GM23338 (cell line): ENCODE measurements around the gene MAP2K5. TPM values are rescaled to one million over a fixed set of nuclear protein-coding genes. Genes with fewer than 3 reads are reported as not detected.

ENCODE experiments used
- ATAC-seq: fragments of 200-7000 bp; cut with Tn5 transposase; 3 replicates; pipeline ENCODE4 v1.9.1; 2020
- DNase-seq: peaks from one replicate; pipeline ENCODE4 v3.0.0-alpha.2; 2015; ENCODE audit warnings: low spot score
- H2AFZ ChIP-seq: fragments of 200-600 bp; sonication (generic); 2 replicates; pipeline ENCODE4 v1.8.0; 2016; ENCODE audit warnings: antibody characterized with exemption, mild to moderate bottlenecking, moderate library complexity
- H3F3A ChIP-seq: fragments of 200-600 bp; sonication (generic); replicated peaks from 2 replicates; pipeline ENCODE4 v1.8.0; 2017; ENCODE audit warnings: antibody characterized with exemption, mixed run types, low read depth
- H3K27ac ChIP-seq: fragments of 200-600 bp; sonication (generic); 2 replicates; pipeline ENCODE4 v1.6.1; 2016; ENCODE audit warnings: low read depth
- H3K27me3 ChIP-seq: fragments of 200-600 bp; sonication (generic); 2 replicates; pipeline ENCODE4 v1.8.0; 2016; ENCODE audit warnings: mild to moderate bottlenecking, mixed run types, moderate library complexity; ENCODE audit not compliant: insufficient read depth
- H3K36me3 ChIP-seq: fragments of 200-600 bp; sonication (generic); 2 replicates; pipeline ENCODE4 v1.8.0; 2016; ENCODE audit warnings: mild to moderate bottlenecking; ENCODE audit not compliant: insufficient read depth
- H3K4me1 ChIP-seq: fragments of 200-600 bp; sonication (generic); 2 replicates; pipeline ENCODE4 v1.8.0; 2016; ENCODE audit warnings: mild to moderate bottlenecking, moderate library complexity; ENCODE audit not compliant: insufficient read depth
- H3K4me2 ChIP-seq: fragments of 200-600 bp; sonication (generic); 2 replicates; pipeline ENCODE4 v1.7.1; 2017; ENCODE audit warnings: mixed run types
- H3K4me3 ChIP-seq: fragments of 200-600 bp; sonication (generic); 2 replicates; pipeline ENCODE4 v1.6.1; 2016; ENCODE audit warnings: mixed run types
- H3K79me2 ChIP-seq: fragments of 200-600 bp; sonication (generic); replicated peaks from 2 replicates; pipeline ENCODE4 v1.8.0; 2017; ENCODE audit warnings: mild to moderate bottlenecking; ENCODE audit not compliant: insufficient read depth
- H3K9me2 ChIP-seq: fragments of 200-600 bp; sonication (generic); 2 replicates; pipeline ENCODE4 v1.8.0; 2017; ENCODE audit not compliant: insufficient read depth
- H4K20me1 ChIP-seq: fragments of 200-600 bp; sonication (generic); replicated peaks from 2 replicates; pipeline ENCODE4 v1.8.0; 2017; ENCODE audit warnings: mild to moderate bottlenecking; ENCODE audit not compliant: insufficient read depth
- H3K27ac Mint-ChIP-seq: 2 replicates; pipeline ENCODE4 v1.8.0; 2020; ENCODE audit warnings: inconsistent platforms, mild to moderate bottlenecking, moderate library complexity, mixed read lengths
- H3K27me3 Mint-ChIP-seq: 3 replicates; pipeline ENCODE4 v1.8.0; 2022; ENCODE audit warnings: low read depth, mild to moderate bottlenecking, moderate library complexity, mixed read lengths, inconsistent platforms; ENCODE audit not compliant: insufficient read depth, poor library complexity
- H3K36me3 Mint-ChIP-seq: 3 replicates; pipeline ENCODE4 v1.8.0; 2021; ENCODE audit warnings: low read depth, mild to moderate bottlenecking, inconsistent platforms, moderate library complexity, mixed read lengths
- H3K4me1 Mint-ChIP-seq: 3 replicates; pipeline ENCODE4 v1.8.0; 2020; ENCODE audit warnings: mild to moderate bottlenecking, inconsistent platforms, mixed read lengths
- H3K4me3 Mint-ChIP-seq: 3 replicates; pipeline ENCODE4 v1.8.0; 2021; ENCODE audit warnings: moderate library complexity, mild to moderate bottlenecking, inconsistent platforms, mixed read lengths
- H3K9me3 Mint-ChIP-seq: 3 replicates; pipeline ENCODE4 v1.8.0; 2020; ENCODE audit warnings: moderate library complexity, mild to moderate bottlenecking, inconsistent platforms, mixed read lengths
- CREB1 ChIP-seq: fragments of 250-450 bp; sonication (Bioruptor Pico); IDR thresholded peaks from 2 replicates; pipeline ENCODE4 v1.5.0; 2020; ENCODE audit warnings: low read depth, mild to moderate bottlenecking, moderate library complexity
- EZH2phosphoT487 ChIP-seq: fragments of 200-600 bp; sonication (generic); IDR thresholded peaks from one replicate; pipeline ENCODE4 v1.8.1; 2018; ENCODE audit warnings: antibody characterized with exemption; ENCODE audit not compliant: unreplicated experiment
- JUNB ChIP-seq: IDR thresholded peaks from one replicate; pipeline ENCODE4 v1.6.1; 2016; ENCODE audit warnings: antibody characterized with exemption; ENCODE audit not compliant: unreplicated experiment
- NANOG ChIP-seq: IDR thresholded peaks from 2 replicates; pipeline ENCODE4 v1.6.1; 2016; ENCODE audit warnings: antibody characterized with exemption, borderline replicate concordance
- STAT1 ChIP-seq: IDR thresholded peaks from one replicate; pipeline ENCODE4 v1.6.1; 2016; ENCODE audit warnings: antibody characterized with exemption; ENCODE audit not compliant: unreplicated experiment
- polyA plus RNA-seq: library from polyadenylated mRNA; unstranded; fragments of >200 nt; fragmentation: Nextera tagmentation; extraction: Ambion mirVana; gene quantifications from 2 replicates; pipeline ENCODE4 v1.2.1, GENCODE V29; 2016
- total RNA-seq: library from RNA; depleted of rRNA; stranded (reverse); fragments of >200 nt; shearing (Covaris generic); gene quantifications from 2 replicates; pipeline ENCODE4 v1.2.3, GENCODE V29; 2014
- TF ChIP-seq, protein P1 (sequence below), 2 experiments: fragments of 200-600 bp in 1 of 2; sonication (generic) in 1 of 2; conservative IDR thresholded peaks; 2 replicates each; pipeline versions ENCODE4 v1.5.1 to v1.6.1; 2016 to 2017; ENCODE audit warnings: antibody characterized with exemption in 2 of 2, low read depth in 2 of 2, mild to moderate bottlenecking in 2 of 2, moderate library complexity in 1 of 2
- TF ChIP-seq, protein P2 (sequence below): IDR thresholded peaks from one replicate; pipeline ENCODE4 v1.6.1; 2018; ENCODE audit warnings: antibody characterized with exemption; ENCODE audit not compliant: unreplicated experiment
- TF ChIP-seq, protein P3 (sequence below): fragments of 250-450 bp; sonication (Bioruptor Pico); IDR thresholded peaks from 2 replicates; pipeline ENCODE4 v1.5.0; 2020; ENCODE audit warnings: mild to moderate bottlenecking, moderate library complexity

Gene MAP2K5
- total and polyA plus RNA-seq, 2 experiments from 2014 or later: 6.5 to 13.6 TPM

DNA sequence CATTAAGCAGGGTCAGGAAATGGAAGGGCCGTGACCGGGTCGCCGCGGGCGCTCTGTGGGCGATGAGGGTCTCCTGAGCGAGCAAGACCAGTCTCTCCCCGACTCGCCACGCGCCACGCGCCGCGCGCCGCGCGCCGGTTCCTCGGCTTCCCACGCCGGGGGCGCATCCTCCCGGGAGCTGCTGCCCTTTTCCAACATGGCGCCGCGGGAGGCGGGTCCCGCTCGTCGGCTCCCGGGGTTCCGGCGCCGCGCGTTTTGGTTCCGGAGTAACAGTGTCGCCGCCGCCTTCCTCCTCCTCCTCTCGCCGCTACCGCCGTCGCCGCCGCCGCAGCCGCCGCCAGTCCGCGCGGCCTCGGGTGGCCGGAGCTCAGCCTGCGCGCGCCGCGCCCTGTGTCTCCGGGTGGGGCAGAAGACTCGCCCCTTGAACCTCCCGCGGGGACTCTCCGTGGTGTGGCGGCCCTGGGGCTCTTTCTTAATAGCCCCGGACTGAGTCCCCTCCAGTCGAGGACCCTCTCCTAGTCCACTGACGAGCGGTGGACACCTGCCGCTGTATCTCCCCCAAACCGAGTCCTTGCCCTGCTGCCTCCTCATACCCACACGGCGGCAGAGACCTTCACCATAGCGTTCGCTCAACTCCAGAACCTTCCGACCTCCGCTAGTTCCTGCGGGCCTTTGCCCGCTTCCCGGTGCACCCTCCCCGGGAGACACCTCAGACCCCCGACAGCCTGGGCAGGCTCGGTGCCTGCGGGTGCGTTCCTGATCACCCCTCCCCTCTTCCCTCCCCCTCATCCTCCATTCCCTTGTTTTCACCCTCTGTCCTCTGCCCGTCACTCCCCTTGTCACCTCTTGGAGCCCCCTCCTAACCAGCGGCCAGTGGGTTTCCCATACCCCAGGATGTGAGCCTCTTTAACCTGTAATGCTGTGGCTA lies at the start of gene MAP2K5 (continued):
- TF ChIP-seq CREB1 (CRISPR knock-in tag): 0 out of 2 replicates have a peak, but pooled peaks have one; percentile 32

DNA sequence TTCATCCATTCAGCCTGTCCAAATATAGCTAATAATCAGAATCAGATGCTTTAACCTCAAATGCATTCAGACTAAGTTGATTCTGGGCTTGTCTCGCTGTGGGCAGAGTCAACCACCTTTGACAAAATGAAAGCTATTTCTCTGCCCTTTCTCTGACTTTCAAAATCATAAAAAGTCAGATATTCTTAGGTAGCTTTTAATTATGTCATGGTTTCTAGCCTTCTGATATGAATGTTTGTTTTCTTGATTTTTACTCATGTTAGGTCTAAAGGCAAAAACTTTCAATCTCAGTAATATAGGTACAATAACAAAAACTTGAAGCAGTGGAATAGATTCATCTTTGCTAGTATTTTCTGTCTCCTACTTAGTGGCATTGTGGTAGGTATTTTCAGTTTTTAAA lies 46.9 kb upstream of the MAP2K5 start:
- Mint-ChIP-seq H3K4me1 (peaks cover 10% of the 10 kb centered on the region), H3K36me3 (no peaks in the 10 kb centered on the region), H3K27me3 (peaks cover 5% of the 10 kb centered on the region), H3K9me3 (no peaks in the 10 kb centered on the region; the same call in 2 of the 3 replicates), H3K27ac (no peak overlapping the region), H3K4me3 (no peak overlapping the region)
- ATAC-seq (no peak), DNase-seq (no peak)
- Histone ChIP-seq H3K27ac (no peak overlapping the region), H3K79me2 (no peaks in the 10 kb centered on the region), H3K4me1 (peaks cover 10% of the 10 kb centered on the region; the same call in 1 of the 2 replicates), H3K36me3 (no peaks in the 10 kb centered on the region), H3K9me2 (no peaks in the 10 kb centered on the region), H3K4me2 (no peak overlapping the region), H2AFZ (no peak overlapping the region), H3F3A (no peaks in the 10 kb centered on the region), H3K4me3 (no peak overlapping the region), H4K20me1 (no peaks in the 10 kb centered on the region), H3K27me3 (no peaks in the 10 kb centered on the region)
- TF ChIP-seq CREB1 (CRISPR knock-in tag) (no peak), EZH2phosphoT487 (no peak), STAT1 (no peak), NANOG (no peak), JUNB (no peak)
- TF ChIP-seq, protein P1, sequence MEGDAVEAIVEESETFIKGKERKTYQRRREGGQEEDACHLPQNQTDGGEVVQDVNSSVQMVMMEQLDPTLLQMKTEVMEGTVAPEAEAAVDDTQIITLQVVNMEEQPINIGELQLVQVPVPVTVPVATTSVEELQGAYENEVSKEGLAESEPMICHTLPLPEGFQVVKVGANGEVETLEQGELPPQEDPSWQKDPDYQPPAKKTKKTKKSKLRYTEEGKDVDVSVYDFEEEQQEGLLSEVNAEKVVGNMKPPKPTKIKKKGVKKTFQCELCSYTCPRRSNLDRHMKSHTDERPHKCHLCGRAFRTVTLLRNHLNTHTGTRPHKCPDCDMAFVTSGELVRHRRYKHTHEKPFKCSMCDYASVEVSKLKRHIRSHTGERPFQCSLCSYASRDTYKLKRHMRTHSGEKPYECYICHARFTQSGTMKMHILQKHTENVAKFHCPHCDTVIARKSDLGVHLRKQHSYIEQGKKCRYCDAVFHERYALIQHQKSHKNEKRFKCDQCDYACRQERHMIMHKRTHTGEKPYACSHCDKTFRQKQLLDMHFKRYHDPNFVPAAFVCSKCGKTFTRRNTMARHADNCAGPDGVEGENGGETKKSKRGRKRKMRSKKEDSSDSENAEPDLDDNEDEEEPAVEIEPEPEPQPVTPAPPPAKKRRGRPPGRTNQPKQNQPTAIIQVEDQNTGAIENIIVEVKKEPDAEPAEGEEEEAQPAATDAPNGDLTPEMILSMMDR (conservative IDR thresholded peaks at IDR 0.05; ENCODE audit: low read depth in 2 of 2): no peak
- TF ChIP-seq, protein P2, sequence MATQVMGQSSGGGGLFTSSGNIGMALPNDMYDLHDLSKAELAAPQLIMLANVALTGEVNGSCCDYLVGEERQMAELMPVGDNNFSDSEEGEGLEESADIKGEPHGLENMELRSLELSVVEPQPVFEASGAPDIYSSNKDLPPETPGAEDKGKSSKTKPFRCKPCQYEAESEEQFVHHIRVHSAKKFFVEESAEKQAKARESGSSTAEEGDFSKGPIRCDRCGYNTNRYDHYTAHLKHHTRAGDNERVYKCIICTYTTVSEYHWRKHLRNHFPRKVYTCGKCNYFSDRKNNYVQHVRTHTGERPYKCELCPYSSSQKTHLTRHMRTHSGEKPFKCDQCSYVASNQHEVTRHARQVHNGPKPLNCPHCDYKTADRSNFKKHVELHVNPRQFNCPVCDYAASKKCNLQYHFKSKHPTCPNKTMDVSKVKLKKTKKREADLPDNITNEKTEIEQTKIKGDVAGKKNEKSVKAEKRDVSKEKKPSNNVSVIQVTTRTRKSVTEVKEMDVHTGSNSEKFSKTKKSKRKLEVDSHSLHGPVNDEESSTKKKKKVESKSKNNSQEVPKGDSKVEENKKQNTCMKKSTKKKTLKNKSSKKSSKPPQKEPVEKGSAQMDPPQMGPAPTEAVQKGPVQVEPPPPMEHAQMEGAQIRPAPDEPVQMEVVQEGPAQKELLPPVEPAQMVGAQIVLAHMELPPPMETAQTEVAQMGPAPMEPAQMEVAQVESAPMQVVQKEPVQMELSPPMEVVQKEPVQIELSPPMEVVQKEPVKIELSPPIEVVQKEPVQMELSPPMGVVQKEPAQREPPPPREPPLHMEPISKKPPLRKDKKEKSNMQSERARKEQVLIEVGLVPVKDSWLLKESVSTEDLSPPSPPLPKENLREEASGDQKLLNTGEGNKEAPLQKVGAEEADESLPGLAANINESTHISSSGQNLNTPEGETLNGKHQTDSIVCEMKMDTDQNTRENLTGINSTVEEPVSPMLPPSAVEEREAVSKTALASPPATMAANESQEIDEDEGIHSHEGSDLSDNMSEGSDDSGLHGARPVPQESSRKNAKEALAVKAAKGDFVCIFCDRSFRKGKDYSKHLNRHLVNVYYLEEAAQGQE: no peak
- TF ChIP-seq, protein P3, sequence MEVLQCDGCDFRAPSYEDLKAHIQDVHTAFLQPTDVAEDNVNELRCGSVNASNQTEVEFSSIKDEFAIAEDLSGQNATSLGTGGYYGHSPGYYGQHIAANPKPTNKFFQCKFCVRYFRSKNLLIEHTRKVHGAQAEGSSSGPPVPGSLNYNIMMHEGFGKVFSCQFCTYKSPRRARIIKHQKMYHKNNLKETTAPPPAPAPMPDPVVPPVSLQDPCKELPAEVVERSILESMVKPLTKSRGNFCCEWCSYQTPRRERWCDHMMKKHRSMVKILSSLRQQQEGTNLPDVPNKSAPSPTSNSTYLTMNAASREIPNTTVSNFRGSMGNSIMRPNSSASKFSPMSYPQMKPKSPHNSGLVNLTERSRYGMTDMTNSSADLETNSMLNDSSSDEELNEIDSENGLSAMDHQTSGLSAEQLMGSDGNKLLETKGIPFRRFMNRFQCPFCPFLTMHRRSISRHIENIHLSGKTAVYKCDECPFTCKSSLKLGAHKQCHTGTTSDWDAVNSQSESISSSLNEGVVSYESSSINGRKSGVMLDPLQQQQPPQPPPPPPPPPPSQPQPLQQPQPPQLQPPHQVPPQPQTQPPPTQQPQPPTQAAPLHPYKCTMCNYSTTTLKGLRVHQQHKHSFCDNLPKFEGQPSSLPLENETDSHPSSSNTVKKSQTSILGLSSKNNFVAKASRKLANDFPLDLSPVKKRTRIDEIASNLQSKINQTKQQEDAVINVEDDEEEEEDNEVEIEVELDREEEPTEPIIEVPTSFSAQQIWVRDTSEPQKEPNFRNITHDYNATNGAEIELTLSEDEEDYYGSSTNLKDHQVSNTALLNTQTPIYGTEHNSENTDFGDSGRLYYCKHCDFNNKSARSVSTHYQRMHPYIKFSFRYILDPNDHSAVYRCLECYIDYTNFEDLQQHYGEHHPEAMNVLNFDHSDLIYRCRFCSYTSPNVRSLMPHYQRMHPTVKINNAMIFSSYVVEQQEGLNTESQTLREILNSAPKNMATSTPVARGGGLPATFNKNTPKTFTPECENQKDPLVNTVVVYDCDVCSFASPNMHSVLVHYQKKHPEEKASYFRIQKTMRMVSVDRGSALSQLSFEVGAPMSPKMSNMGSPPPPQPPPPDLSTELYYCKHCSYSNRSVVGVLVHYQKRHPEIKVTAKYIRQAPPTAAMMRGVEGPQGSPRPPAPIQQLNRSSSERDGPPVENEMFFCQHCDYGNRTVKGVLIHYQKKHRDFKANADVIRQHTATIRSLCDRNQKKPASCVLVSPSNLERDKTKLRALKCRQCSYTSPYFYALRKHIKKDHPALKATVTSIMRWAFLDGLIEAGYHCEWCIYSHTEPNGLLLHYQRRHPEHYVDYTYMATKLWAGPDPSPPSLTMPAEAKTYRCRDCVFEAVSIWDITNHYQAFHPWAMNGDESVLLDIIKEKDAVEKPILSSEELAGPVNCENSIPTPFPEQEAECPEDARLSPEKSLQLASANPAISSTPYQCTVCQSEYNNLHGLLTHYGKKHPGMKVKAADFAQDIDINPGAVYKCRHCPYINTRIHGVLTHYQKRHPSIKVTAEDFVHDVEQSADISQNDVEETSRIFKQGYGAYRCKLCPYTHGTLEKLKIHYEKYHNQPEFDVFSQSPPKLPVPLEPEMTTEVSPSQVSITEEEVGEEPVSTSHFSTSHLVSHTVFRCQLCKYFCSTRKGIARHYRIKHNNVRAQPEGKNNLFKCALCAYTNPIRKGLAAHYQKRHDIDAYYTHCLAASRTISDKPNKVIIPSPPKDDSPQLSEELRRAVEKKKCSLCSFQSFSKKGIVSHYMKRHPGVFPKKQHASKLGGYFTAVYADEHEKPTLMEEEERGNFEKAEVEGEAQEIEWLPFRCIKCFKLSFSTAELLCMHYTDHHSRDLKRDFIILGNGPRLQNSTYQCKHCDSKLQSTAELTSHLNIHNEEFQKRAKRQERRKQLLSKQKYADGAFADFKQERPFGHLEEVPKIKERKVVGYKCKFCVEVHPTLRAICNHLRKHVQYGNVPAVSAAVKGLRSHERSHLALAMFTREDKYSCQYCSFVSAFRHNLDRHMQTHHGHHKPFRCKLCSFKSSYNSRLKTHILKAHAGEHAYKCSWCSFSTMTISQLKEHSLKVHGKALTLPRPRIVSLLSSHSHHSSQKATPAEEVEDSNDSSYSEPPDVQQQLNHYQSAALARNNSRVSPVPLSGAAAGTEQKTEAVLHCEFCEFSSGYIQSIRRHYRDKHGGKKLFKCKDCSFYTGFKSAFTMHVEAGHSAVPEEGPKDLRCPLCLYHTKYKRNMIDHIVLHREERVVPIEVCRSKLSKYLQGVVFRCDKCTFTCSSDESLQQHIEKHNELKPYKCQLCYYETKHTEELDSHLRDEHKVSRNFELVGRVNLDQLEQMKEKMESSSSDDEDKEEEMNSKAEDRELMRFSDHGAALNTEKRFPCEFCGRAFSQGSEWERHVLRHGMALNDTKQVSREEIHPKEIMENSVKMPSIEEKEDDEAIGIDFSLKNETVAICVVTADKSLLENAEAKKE (CRISPR knock-in tag): no peak
